ENCODE data around the gene FBXL13.

The FBXL13 gene

GRCh38 chr7:102988631-102989560 is 85.7 kb downstream of the FBXL13 start:
- no peak for TF ChIP-seq CTCF (IDR thresholded peaks at IDR 0.05; ENCODE audit: insufficient read depth, missing control alignments)
- DNase-seq (ENCODE audit: insufficient read length, low spot score) = no peak
- FAIRE-seq = no peak

GRCh38 chr7:102988088-102988487 is 86.5 kb downstream of the FBXL13 start:
- DNase-seq (ENCODE audit: insufficient read length, low spot score) = no peak
- no peak for FAIRE-seq
- TF ChIP-seq CTCF (IDR thresholded peaks at IDR 0.05; ENCODE audit: insufficient read depth, missing control alignments) = no peak

- DNase-seq (ENCODE audit: insufficient read length, low spot score) = no peak
- no peak for FAIRE-seq
- no peak for TF ChIP-seq CTCF (IDR thresholded peaks at IDR 0.05; ENCODE audit: insufficient read depth, missing control alignments)
These were observed 89.3 kb downstream of the FBXL13 start for GRCh38 chr7:102985176-102985783.

- no peak for TF ChIP-seq CTCF (IDR thresholded peaks at IDR 0.05; ENCODE audit: insufficient read depth, missing control alignments)
- FAIRE-seq (no peak), DNase-seq (ENCODE audit: insufficient read length, low spot score) (no peak)
These were observed 91.0 kb downstream of the FBXL13 start for GRCh38 chr7:102983602-102984001.

GRCh38 chr7:102982235-102982634 is 92.4 kb downstream of the FBXL13 start:
- FAIRE-seq (no peak), DNase-seq (ENCODE audit: insufficient read length, low spot score) (no peak)
- no peak for TF ChIP-seq CTCF (IDR thresholded peaks at IDR 0.05; ENCODE audit: insufficient read depth, missing control alignments)

GRCh38 chr7:102981451-102981850 is 93.1 kb downstream of the FBXL13 start:
- no peak for TF ChIP-seq CTCF (IDR thresholded peaks at IDR 0.05; ENCODE audit: insufficient read depth, missing control alignments)
- FAIRE-seq (no peak), DNase-seq (ENCODE audit: insufficient read length, low spot score) (no peak)

GRCh38 chr7:102979670-102980069 is 94.9 kb downstream of the FBXL13 start:
- FAIRE-seq (no peak), DNase-seq (ENCODE audit: insufficient read length, low spot score) (no peak)
- no peak for TF ChIP-seq CTCF (IDR thresholded peaks at IDR 0.05; ENCODE audit: insufficient read depth, missing control alignments)
